HG03521 (cell line): Measurements from ENCODE around the gene TSHZ1.

Source experiments
- ATAC-seq: cut with Tn5 transposase; IDR thresholded peaks from one replicate; pipeline ENCODE4 v1.9.1; 2021; ENCODE audit warnings: mild to moderate bottlenecking, moderate library complexity; ENCODE audit not compliant: unreplicated experiment

Gene TSHZ1

DNA sequence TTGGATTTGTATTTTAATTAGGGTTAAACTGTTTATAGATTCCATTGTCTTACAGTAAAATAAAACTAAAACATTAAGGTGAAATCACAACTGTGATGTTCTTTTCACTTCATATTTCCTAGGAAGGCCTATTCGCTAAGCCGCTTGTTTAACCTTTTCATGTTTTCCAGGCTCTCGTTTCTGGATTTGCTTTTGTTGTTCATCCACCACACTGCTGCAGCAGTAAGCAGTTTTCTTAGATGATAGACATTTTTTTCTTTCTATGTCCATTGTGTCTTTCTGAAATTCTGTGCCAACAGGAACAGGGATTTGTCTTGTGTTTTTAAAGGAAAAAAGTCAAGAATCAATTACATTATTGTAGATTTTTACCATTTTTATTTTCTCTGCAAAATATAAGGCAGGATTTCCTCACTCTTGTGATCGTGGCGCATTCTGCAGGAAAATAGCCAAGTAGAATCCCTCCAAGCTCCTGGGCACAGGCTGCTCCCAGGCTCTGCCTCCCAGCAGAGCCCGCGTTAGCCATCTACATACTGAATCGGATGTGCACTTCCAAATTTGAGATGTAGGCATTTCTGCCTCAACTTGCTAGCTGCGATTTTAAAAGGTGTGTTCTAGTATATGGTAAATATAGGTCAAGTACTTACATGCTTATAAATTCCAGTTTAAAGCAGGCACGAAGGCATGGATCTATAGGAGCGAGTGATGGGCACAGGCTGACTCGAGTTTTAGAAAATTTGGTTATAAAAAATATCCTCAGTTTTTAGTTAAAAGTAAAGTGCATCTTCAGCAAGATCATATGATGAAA lies 10.2 kb downstream of the TSHZ1 start:
- ATAC-seq, result no peak

GRCh38 chr18:75221397-75221796 lies 10.8 kb downstream of the TSHZ1 start:
- no peak for ATAC-seq

DNA sequence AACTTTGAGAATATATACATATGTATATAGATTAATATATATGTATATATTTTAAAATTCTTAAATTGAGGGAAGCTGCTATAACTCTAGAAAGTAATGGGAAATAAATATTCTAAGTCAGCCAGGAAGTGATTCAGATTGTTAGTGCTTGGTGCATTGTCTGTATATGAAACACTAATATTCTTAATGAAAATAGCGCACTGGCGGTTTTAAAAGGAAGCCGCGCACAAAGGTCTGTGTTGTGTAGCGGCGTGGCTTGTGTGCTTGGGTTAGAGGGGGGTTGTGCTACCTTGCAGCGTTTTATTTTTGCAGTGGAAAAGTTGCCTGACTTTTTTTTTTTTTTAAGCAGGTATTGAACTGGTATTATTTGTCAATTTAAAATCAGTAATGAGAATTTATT lies 11.3 kb downstream of the TSHZ1 start:
- ATAC-seq, result no peak

DNA sequence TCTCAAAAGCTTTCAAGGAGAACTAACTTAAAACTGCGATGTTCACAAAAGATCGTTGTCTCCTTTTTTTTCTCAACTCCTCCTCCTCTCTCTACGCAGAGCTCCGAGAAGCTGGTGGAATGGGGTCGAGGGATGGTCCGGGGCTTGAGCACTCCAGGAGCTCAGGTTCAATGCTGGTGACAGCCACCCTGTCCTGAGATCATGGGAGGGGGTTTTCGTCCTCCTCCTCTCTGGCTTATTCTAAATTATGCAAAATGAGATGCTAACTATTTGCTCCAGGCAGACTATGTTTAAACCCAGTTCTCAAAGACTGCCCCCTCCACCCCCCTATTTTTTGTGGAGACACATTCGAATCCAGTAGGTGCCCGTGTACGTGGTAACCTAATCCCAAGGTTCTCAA lies 11.8 kb downstream of the TSHZ1 start:
- ATAC-seq, result no peak

DNA sequence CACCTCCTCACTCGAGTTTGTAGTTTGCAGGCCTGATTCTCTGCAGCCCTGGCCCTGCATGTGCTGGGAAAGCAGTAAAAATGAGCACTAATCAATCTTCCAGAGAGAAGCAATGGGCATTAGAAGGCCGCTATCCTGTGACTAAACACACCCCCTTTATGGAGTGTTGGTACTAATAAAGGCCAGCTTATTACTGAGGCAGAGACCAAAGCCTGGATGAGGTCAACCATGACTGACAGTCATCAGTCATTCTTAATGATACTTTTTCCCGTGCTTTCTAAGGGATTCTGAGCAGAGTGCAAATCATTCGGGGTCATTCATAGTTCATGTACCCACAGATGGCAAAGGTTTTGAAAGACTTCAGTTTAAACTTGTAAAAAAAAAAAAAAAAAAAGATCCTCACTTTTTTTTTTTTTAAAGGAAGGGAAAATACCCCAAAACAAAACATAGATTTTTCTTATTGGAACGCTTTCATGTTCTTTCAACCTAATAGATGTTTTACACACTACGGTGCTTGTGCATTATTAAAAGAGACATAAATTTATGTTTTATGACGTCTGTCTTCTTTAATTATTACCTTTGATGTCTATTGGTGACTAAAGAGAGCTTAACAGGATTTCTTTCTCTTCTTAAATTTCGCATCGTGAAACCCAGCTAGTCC lies 13.2 kb downstream of the TSHZ1 start:
- ATAC-seq, result no peak

DNA sequence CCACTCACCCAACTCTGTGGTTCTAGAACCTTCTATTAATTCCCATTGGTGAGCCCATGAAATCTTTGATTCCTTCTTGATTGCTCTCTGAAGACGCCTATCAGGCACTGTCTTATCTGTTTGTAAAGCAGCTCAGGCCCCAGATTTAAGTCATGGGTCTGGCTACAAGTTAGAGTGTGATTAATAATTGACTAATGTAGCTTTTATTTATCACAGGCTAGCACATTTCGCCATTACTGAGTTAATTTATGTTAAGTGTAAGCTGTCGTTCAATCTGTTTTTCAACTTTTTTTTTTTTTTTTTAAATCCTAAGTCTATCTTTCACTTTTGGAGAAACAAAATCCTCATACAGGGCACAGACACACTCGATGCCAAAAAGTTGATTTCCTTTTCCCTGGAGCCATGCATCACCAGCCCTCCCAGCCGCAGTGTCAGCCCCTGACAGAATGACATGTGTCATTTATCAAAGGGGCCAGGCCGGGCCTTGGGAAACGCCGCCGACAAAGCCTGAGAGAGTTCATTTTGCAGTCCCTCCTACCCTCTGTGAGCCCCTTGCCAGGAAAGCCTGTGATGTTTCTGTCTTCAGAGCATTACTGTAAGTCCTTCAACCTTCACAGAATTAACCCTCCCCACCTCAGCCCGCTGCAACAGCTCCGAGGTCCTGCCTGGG lies 15.8 kb downstream of the TSHZ1 start:
- no peak for ATAC-seq

- ATAC-seq, result no peak
Observed at GRCh38 chr18:75226956-75227316, 16.3 kb downstream of the TSHZ1 start.

DNA sequence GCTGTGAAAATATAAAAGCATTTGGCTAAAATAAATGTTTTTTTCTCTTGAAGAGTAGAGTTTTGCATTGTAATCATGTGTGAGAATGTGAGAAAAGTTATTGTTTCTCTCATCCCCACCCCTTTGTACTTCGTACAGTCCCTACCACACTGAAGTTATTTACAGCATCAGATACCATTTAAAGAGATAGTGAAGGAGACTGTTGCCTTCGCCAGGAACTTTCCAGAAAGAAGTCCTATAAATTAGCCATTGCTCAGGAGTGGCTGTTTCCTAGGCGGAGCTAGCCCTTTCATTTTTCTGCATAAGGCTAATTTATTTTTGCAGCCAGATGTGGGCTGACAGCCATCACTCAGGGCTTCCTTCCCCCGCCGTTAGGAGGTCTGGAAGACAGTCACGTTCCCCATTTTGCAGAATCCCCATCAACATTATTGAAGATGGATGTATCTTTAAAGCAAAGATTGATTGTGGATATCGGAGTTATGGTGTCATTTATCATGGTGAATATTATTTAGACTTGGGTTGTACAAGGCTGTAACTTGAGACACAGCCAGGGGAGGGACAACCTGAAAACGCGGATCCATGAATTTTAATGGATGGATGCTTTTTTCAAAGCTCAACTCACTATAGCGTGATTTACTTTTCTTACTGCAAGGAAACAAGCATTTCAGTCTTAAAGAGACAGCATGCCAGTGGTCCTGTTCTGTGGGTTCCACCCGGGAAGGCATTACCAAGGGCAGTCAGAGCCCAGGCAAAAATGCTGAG lies 17.1 kb downstream of the TSHZ1 start:
- no peak for ATAC-seq

GRCh38 chr18:75228967-75229366 lies 18.4 kb downstream of the TSHZ1 start:
- ATAC-seq, result no peak

GRCh38 chr18:75229437-75229836 lies 18.8 kb downstream of the TSHZ1 start:
- no peak for ATAC-seq

DNA sequence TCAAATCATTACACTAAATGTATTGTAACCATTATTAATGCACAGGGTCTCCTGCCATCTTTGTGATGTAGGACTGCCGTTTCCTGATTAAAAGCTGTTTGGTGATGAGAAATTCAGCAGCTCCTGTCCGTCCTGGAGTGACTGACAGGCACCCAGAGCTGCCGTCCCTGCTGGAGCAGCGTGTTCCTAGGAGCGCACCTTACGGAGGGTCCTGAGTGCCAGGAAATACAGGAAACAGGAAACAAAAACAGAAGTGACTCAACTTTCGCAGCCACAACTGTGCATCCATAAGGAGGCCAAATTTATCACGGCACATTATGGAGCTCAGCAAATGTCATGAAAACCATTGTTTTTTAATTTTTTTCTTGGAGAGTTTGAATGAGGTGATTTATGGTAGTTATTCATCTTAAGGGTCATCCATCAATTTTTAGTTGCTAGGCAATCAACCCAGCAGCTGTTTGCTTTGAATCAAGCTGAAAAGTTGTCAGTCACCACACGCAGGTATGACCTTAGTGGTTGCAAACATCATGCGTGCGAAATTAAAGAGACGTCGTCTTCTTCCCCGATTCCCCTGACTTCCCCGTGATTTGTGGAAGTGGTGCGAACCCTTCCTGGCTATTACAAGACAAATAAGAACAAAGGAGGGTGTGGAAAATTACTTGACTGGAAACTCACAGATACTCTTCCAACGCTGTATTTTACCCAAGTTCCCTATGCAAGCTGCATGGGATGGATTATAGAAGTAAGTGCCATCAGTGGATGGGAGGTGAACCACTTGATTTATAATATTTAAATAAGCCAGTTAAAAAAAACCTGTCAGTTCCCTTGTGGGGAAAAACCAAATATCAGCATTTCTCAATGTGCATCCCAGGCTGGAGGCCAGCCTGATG lies 19.8 kb downstream of the TSHZ1 start:
- ATAC-seq, result no peak

- no peak for ATAC-seq
Observed at GRCh38 chr18:75231053-75231406, 20.4 kb downstream of the TSHZ1 start.

DNA sequence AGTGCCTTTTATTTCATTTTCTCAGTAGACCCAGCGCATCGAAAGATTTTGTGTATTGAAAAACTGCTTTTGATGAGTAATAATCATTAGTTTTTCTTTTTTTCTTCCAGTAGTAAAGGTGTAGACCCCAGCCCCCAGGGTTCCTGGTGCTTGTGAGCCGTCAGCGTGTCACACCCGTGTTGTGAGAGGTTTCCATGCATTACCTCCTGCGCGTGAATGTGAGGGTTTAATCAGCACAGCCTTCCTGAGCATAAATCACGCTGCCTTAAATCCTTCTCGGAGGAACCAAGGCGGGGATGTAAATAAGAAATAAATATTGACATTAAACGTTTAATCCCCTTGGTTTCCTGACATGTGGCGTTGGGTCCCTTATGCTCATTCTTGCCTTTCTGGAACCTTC lies 24.3 kb downstream of the TSHZ1 start:
- ATAC-seq, result no peak

- no peak for ATAC-seq
Observed at GRCh38 chr18:75235896-75236295, 25.3 kb downstream of the TSHZ1 start.

- no peak for ATAC-seq
Observed at GRCh38 chr18:75238100-75238499, 27.5 kb downstream of the TSHZ1 start.

- no peak for ATAC-seq
Observed at GRCh38 chr18:75238786-75239185, 28.2 kb downstream of the TSHZ1 start.

- no peak for ATAC-seq
Observed at GRCh38 chr18:75240433-75240832, 29.8 kb downstream of the TSHZ1 start.

- no peak for ATAC-seq
Observed at GRCh38 chr18:75241705-75242104, 31.1 kb downstream of the TSHZ1 start.

DNA sequence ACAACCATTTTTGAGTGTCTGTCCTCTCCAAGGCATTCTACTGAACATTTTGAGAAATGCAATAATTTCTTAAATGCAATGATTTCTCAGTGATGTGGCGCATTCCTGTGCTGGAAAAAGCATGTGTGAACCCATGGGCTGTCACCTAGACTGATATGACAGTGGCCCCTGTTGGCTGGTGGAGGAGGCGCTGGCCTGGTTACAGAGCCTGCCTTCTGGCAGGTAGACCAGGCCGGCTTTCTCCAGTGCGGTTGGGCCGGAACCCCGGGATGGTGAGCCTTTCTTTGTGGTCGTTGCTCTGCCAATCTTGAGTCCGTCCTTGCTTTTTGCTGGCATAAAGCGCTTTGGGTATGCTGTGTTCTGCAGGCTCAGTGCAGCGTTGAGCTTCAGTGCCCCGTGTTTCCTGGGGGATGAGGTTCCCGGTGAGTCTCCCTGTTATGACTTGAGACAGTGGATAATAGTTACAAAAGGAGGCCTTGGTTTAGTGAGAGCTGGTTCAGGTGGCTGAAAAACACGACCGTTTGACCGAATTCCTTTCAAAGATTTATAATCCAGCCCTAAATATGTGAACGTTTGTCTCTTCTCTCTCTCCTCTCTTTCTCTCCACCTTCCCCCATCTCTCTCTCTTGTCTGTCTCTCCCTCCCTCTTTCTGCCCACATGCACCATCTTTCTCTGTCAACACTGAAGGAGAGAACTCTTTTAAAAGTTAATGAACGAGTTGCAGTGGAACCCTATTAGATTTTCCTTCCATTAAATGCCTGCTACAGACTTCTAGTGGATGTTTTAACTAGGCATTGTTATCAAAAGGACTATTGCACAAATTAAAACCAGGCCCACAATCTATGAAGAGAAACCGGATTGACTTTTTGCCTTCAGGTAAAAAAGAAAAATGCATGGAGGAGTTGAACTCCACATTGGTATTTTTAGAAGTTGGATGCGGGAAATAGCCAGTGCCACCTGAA lies 34.0 kb downstream of the TSHZ1 start:
- ATAC-seq, result no peak
